DND-41 (cell line): Measurements from ENCODE around the gene VPS4A.

Experiments
- ATAC-seq: fragments of 200-7000 bp; cut with Tn5 transposase; 3 replicates; pipeline ENCODE4 v1.9.1; 2021; ENCODE audit warnings: low read depth; ENCODE audit not compliant: insufficient read depth
- DNase-seq: peaks from one replicate; pipeline ENCODE4 v3.0.0-alpha.2; 2020
- H2AFZ ChIP-seq: 2 replicates; pipeline ENCODE4 v1.6.0; 2012; ENCODE audit warnings: low read depth, low read length
- H3K27ac ChIP-seq: 2 replicates; pipeline ENCODE4 v1.5.1; 2012; ENCODE audit warnings: low read length, inconsistent platforms
- H3K27me3 ChIP-seq: fragments of 200-600 bp; sonication (generic); 2 replicates; pipeline ENCODE4 v1.6.0; 2012; ENCODE audit warnings: low read length, mild to moderate bottlenecking, inconsistent platforms; ENCODE audit not compliant: insufficient read depth, poor library complexity
- H3K36me3 ChIP-seq: 2 replicates; pipeline ENCODE4 v1.5.1; 2012; ENCODE audit warnings: low read length, inconsistent platforms; ENCODE audit not compliant: insufficient read depth
- H3K4me1 ChIP-seq: 2 replicates; pipeline ENCODE4 v1.5.1; 2012; ENCODE audit warnings: mild to moderate bottlenecking, low read length; ENCODE audit not compliant: insufficient read depth
- H3K4me2 ChIP-seq: 2 replicates; pipeline ENCODE4 v1.6.0; 2012; ENCODE audit warnings: mild to moderate bottlenecking, moderate library complexity, low read length, inconsistent platforms; ENCODE audit not compliant: insufficient read depth
- H3K4me3 ChIP-seq, 2 experiments: fragments of 200-600 bp in 1 of 2; shearing (Covaris generic) in 1 of 2; 2 replicates each; pipeline ENCODE4 v1.5.1; 2012 to 2016; ENCODE audit warnings: inconsistent platforms in 2 of 2, low read length in 2 of 2, mild to moderate bottlenecking in 2 of 2, low read depth in 1 of 2, moderate library complexity in 1 of 2
- H3K79me2 ChIP-seq: 2 replicates; pipeline ENCODE4 v1.6.0; 2012; ENCODE audit warnings: low read length, inconsistent platforms; ENCODE audit not compliant: insufficient read depth
- H3K9ac ChIP-seq: 2 replicates; pipeline ENCODE4 v1.6.0; 2012; ENCODE audit warnings: low read depth, mild to moderate bottlenecking, inconsistent platforms, low read length, moderate library complexity
- H3K9me3 ChIP-seq: 2 replicates; pipeline ENCODE4 v1.5.1; 2012; ENCODE audit warnings: low read length, moderate library complexity, mild to moderate bottlenecking, inconsistent platforms; ENCODE audit not compliant: insufficient read depth, severe bottlenecking
- H4K20me1 ChIP-seq: 2 replicates; pipeline ENCODE4 v1.6.0; 2012; ENCODE audit warnings: low read length; ENCODE audit not compliant: insufficient read depth
- CTCF ChIP-seq: IDR thresholded peaks from 2 replicates; pipeline ENCODE4 v1.5.1; 2012; ENCODE audit warnings: borderline replicate concordance, low read length, moderate library complexity, mild to moderate bottlenecking; ENCODE audit not compliant: poor library complexity, severe bottlenecking; ENCODE audit errors: extremely low read depth
- EZH2 ChIP-seq: IDR thresholded peaks from 3 replicates; pipeline ENCODE4 v1.6.1; 2012; ENCODE audit warnings: borderline replicate concordance, low read depth, mild to moderate bottlenecking, moderate library complexity, low read length, inconsistent platforms; ENCODE audit not compliant: severe bottlenecking

The VPS4A gene

GRCh38 chr16:69316595-69317034 is 5.5 kb downstream of the VPS4A start:
- Histone ChIP-seq H3K9me3 (no peaks in the 10 kb centered on the region), H2AFZ (no peak overlapping the region), H3K4me3 (no peak overlapping the region), H3K4me2 (no peak overlapping the region), H3K79me2 (peaks cover 80% of the 10 kb centered on the region), H3K36me3 (peaks cover 82% of the 10 kb centered on the region), H3K27ac (no peak overlapping the region), H3K4me1 (peaks cover 19% of the 10 kb centered on the region), H4K20me1 (peaks cover 78% of the 10 kb centered on the region), H3K27me3 (no peaks in the 10 kb centered on the region), H3K9ac (no peak overlapping the region)
- TF ChIP-seq EZH2 (no peak), CTCF (no peak)
- no peak for DNase-seq
- no peak for ATAC-seq

GRCh38 chr16:69318177-69318910 is 7.2 kb downstream of the VPS4A start:
- peaks cover 94% of the 10 kb centered on the region for H3K36me3 ChIP-seq
- no peak overlapping the region for H3K4me3 ChIP-seq
- H3K79me2 ChIP-seq, result peaks cover 80% of the 10 kb centered on the region
- H4K20me1 ChIP-seq, result peaks cover 84% of the 10 kb centered on the region
- no peak overlapping the region for H3K9ac ChIP-seq
- H3K27me3 ChIP-seq, result no peaks in the 10 kb centered on the region
- H3K4me1 ChIP-seq, result peaks cover 7% of the 10 kb centered on the region; the same call in 1 of the 2 replicates
- TF ChIP-seq CTCF (no peak), EZH2 (no peak)
- H3K27ac ChIP-seq, result no peak overlapping the region
- no peak overlapping the region for H3K4me2 ChIP-seq
- H3K9me3 ChIP-seq, result no peaks in the 10 kb centered on the region
- DNase-seq, result no peak
- no peak for ATAC-seq
- no peak overlapping the region for H2AFZ ChIP-seq

GRCh38 chr16:69318911-69319289 is 7.8 kb downstream of the VPS4A start:
- no peak overlapping the region for H2AFZ ChIP-seq
- no peak for DNase-seq
- peaks cover 79% of the 10 kb centered on the region for H3K79me2 ChIP-seq
- no peak overlapping the region for H3K4me3 ChIP-seq
- H3K9ac ChIP-seq, result no peak overlapping the region
- no peak for ATAC-seq
- peaks cover 8% of the 10 kb centered on the region; the same call in 1 of the 2 replicates for H3K4me1 ChIP-seq
- no peaks in the 10 kb centered on the region for H3K27me3 ChIP-seq
- no peaks in the 10 kb centered on the region for H3K9me3 ChIP-seq
- no peak overlapping the region for H3K27ac ChIP-seq
- H4K20me1 ChIP-seq, result peaks cover 86% of the 10 kb centered on the region
- peaks cover 95% of the 10 kb centered on the region for H3K36me3 ChIP-seq
- H3K4me2 ChIP-seq, result no peak overlapping the region
- no peak for TF ChIP-seq CTCF
- no peak for TF ChIP-seq EZH2
